ENCODE results near the gene TNFAIP8L1.
A peak's percentile ranks its signal among the peaks of the same experiment; 100 is the strongest.

Gene TNFAIP8L1

DNA sequence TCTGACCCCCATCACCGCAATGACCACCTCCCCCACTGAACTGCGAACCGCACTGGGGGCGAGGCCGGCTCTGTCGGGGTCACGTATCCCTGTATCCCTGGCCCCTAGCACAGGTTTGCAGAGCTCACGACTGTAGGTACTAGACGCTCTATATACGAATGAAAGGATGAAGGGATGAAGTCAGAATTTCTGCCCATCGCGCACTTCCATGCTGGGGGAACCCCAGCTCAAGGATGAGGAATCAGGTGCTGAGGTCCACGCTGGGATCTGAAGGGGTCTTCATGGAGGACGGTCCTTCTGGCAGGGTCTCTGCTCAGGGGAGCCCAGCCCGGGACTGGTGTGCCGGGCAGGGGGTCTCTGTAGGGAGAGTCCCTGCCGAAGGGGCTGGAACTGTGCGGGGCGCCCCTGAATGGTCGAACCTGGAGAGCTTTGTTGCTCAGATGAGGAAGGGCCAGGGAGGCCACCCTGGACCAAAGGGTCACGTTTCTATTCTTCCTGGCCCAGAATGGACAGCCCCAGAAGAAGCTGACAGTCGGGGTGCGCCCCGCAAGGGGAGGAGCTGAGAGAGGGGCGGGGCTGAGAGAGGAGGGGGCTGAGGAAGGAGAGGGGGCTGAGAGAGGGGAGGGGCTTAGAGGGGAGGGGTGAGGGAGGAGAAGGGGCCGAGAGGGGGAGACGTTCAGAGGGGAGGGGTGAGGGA is 41.9 kb upstream of the TNFAIP8L1 start:
- peak overlapping the region; percentile 77 for H3K4me2 ChIP-seq
- no peak overlapping the region; the same call in 1 of the 2 replicates for H3K9ac ChIP-seq
- H3K36me3 ChIP-seq = no peaks in the 10 kb centered on the region
- no peaks in the 10 kb centered on the region for H3K9me3 ChIP-seq
- H3K4me1 ChIP-seq = peaks cover 21% of the 10 kb centered on the region
- H3K4me3 ChIP-seq = peak overlapping the region; percentile 52; the same call in 1 of the 2 replicates
- H4K20me1 ChIP-seq = no peaks in the 10 kb centered on the region
- no peaks in the 10 kb centered on the region for H3K27me3 ChIP-seq
- TF ChIP-seq Cebpa-rat (IDR thresholded peaks at IDR 0.05) = no peak
- H3K27ac ChIP-seq = no peak overlapping the region

DNA sequence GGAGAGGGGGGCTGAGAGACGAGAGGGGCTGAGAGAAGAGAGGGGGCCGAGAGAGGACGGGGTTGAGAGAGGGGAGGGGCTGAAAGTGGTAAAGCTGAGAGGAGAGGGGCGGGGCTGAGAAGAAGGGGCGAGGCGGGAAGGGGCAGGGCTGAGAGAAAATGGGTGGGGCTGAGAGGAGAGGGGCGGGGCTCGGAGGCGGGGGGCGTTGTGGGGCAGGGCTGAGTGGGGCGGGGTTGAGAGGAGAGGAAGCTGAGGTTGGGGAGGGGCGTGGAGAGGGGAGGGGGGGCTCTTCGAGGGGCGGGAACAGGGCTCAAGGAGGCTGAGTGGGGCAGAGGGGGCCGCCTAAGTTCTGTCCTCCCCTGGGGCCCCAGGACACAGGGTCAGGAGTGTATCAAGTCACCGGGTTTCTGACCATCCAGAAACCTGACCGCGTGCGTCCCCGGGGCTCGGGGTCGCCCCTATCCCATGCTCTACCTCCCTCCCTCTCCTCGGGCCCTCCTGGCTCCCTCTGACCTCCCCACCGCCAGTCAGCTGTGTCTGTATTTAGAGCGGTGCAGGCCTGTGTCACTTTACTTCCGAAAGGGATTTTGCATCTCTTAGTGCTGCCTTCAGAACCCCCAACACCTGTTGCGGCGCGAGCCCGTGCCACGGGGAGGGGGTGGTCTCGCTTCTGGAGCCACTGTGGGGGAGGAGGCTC is 41.2 kb upstream of the TNFAIP8L1 start:
- peak overlapping the region; percentile 90 for H3K4me2 ChIP-seq
- H3K36me3 ChIP-seq = no peaks in the 10 kb centered on the region
- peaks cover 15% of the 10 kb centered on the region for H3K4me1 ChIP-seq
- H4K20me1 ChIP-seq = no peaks in the 10 kb centered on the region
- H3K27ac ChIP-seq = peak overlapping the region; percentile 66; the same call in 1 of the 2 replicates
- H3K9me3 ChIP-seq = no peaks in the 10 kb centered on the region
- H3K4me3 ChIP-seq = peak overlapping the region; percentile 65
- no peaks in the 10 kb centered on the region for H3K27me3 ChIP-seq
- peak overlapping the region; percentile 70 for H3K9ac ChIP-seq
- no peak for TF ChIP-seq Cebpa-rat (IDR thresholded peaks at IDR 0.05)

DNA sequence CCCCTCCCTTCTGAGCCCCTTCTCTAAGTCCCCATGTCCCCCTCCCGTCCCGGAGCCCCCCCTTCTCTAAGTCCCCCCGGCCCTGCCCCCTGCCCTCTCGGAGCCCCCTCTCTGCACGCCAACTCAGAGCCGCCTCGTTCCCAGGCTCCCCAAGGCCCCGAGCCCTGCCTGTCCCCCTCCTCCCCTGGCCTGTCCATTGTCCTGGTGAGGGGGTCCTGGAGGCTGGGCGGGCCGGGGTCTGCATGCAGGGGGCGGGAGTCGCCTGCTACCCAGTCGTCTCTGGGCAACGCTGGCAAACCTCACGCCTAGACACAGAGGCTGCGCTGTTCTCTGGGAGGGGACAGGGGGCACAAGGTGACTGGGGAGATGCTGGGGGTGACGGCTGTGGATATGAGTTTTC is 40.6 kb upstream of the TNFAIP8L1 start:
- Histone ChIP-seq H3K27me3 (no peaks in the 10 kb centered on the region), H3K36me3 (no peaks in the 10 kb centered on the region), H3K9me3 (no peaks in the 10 kb centered on the region), H3K9ac (peak overlapping the region; percentile 70; the same call in 1 of the 2 replicates), H3K4me2 (peak overlapping the region; percentile 90), H3K27ac (peak overlapping the region; percentile 66; the same call in 1 of the 2 replicates), H3K4me1 (peaks cover 17% of the 10 kb centered on the region), H4K20me1 (no peaks in the 10 kb centered on the region), H3K4me3 (peak overlapping the region; percentile 65)
- no peak for TF ChIP-seq Cebpa-rat (IDR thresholded peaks at IDR 0.05)

DNA sequence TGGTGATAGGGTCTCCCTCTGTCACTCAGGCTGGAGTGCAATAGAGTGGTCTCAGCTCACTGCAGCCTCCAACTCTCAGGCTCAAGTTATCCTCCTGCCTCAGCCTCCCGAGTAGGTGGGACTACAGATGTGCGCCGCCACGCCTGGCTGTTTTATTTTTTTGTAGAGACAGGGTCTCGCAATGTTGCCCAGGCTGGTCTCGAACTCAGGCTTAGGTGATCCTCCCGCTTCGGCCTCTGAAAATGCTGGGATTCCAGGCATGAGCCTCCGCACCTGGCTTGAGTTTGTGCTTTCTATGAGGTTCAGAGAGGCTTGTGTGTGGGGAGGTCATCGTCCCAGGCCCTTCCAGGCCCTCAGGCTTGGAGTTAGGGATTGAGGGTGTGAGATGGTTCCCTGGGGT is 39.2 kb upstream of the TNFAIP8L1 start:
- H3K36me3 ChIP-seq = no peaks in the 10 kb centered on the region
- no peaks in the 10 kb centered on the region for H3K27me3 ChIP-seq
- no peak overlapping the region for H3K4me3 ChIP-seq
- H3K9me3 ChIP-seq = no peaks in the 10 kb centered on the region
- peaks cover 30% of the 10 kb centered on the region for H3K4me1 ChIP-seq
- H3K9ac ChIP-seq = no peak overlapping the region
- H4K20me1 ChIP-seq = no peaks in the 10 kb centered on the region
- no peak overlapping the region for H3K27ac ChIP-seq
- no peak overlapping the region for H3K4me2 ChIP-seq
- no peak for TF ChIP-seq Cebpa-rat (IDR thresholded peaks at IDR 0.05)

DNA sequence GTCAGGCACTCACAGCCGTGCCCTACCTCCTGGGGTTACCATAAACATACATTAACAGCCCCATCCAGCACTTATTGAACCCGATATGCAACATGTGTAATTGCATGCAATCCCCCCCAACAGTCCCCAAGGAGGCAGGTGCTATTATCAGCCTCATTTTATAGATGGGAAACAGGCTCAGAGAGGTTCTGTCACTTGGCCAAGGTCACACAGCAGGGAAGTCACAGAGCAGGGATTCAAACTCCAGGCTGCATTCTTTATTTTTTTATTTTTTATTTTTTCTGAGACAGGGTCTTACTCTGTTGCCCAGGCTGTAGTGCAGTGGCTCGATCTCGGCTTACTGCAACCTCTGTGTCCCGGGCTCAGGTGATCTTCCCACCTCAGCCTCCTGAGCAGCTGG is 38.4 kb upstream of the TNFAIP8L1 start:
- Histone ChIP-seq H4K20me1 (no peaks in the 10 kb centered on the region), H3K36me3 (no peaks in the 10 kb centered on the region), H3K4me1 (peaks cover 30% of the 10 kb centered on the region), H3K27me3 (no peaks in the 10 kb centered on the region), H3K9me3 (no peaks in the 10 kb centered on the region), H3K4me3 (no peak overlapping the region), H3K4me2 (no peak overlapping the region), H3K27ac (no peak overlapping the region), H3K9ac (no peak overlapping the region)
- TF ChIP-seq Cebpa-rat (IDR thresholded peaks at IDR 0.05) = no peak

DNA sequence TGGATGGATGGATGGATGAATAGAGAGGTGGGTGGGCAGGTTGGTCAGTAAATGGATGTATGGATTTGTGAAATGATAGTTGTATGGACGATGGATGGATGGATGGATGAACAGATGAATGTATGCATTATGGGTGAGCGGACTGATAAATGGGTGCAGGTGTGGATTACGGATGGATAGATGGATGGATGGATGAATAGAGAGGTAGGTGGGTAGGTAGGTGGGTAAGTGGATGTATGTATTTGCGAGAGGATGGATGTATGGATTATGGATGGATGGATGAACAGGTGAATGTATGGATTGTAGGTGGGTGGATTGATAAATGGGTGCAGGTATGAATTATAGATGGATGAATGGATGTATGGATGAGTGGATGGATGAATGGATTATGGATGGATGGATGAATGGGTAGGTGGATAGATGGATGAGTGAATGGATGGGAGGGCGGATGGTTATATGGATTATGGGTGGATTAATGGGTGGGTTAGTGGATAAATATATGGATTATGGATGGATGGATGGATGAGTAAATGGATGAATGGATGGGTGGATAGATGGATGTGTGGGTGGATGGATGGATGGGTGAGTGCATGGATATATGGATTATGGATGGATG is 37.0 kb upstream of the TNFAIP8L1 start:
- Histone ChIP-seq H3K4me3 (no peak overlapping the region), H3K9ac (no peak overlapping the region), H3K9me3 (no peaks in the 10 kb centered on the region), H3K4me1 (peaks cover 34% of the 10 kb centered on the region), H3K36me3 (no peaks in the 10 kb centered on the region), H3K27me3 (no peaks in the 10 kb centered on the region), H3K27ac (no peak overlapping the region), H4K20me1 (no peaks in the 10 kb centered on the region), H3K4me2 (no peak overlapping the region)
- no peak for TF ChIP-seq Cebpa-rat (IDR thresholded peaks at IDR 0.05)

DNA sequence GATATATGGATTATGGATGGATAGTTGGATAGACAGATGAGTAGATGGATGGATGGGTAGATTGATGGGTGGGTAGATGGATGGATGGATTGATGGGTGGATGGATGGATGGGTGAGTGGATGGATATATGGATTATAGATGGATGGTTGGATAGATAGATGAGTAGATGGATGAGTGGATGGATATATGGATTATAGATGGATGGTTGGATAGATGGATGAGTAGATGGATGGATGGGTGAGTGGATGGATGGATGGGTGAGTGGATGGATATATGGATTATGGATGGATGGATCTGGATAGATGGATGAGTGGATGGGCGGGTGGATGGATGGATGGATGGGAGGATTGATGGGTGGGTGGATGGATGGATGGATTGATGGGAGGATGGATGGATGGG is 36.4 kb upstream of the TNFAIP8L1 start:
- Histone ChIP-seq H3K36me3 (no peaks in the 10 kb centered on the region), H4K20me1 (no peaks in the 10 kb centered on the region), H3K4me2 (no peak overlapping the region), H3K4me1 (peaks cover 31% of the 10 kb centered on the region), H3K9me3 (no peaks in the 10 kb centered on the region), H3K27me3 (no peaks in the 10 kb centered on the region), H3K4me3 (no peak overlapping the region), H3K27ac (no peak overlapping the region), H3K9ac (no peak overlapping the region)
- no peak for TF ChIP-seq Cebpa-rat (IDR thresholded peaks at IDR 0.05)

DNA sequence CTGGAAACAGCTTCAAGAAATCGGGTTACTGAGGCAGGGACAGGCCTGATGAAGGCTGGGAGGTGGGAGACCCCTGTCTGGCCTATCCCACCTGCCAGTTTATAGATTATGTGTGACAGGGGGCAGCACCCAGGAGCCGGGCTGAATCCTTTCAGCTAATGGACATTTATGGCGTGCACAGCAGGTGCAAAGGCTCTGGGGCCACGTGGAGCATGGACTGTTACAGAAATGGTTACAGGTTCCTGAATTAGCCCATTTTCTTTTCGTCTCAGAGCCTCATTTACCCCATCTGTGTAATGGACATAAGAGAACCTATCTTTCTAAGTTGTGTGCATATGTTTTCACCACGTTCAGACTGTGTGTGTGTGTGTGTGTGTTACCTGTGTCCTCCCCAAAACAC is 34.4 kb upstream of the TNFAIP8L1 start:
- Histone ChIP-seq H3K27ac (no peak overlapping the region), H3K36me3 (no peaks in the 10 kb centered on the region), H4K20me1 (no peaks in the 10 kb centered on the region), H3K4me1 (peaks cover 38% of the 10 kb centered on the region), H3K9me3 (no peaks in the 10 kb centered on the region), H3K4me3 (no peak overlapping the region), H3K27me3 (no peaks in the 10 kb centered on the region), H3K9ac (no peak overlapping the region), H3K4me2 (peak overlapping the region; percentile 33; the same call in 1 of the 2 replicates)
- no peak for TF ChIP-seq Cebpa-rat (IDR thresholded peaks at IDR 0.05)

DNA sequence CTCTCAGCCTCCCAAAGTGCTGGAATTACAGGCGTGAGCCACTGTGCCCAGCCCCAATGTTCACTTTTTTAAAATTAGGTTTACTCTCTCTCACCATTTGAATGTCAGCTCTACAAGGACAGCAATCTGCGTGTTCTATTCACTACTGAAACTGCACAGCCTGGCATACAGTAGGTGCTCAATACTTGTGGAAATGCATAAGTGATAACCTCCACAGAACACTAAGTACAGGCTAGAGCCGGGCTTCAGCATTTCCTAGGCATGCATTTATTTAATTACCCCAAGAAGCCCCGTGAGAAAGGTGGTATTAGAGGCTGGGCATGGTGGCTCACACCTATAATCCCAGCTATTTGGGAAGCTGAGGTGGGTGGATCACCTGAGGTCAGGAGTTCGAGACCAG is 33.1 kb upstream of the TNFAIP8L1 start:
- no peak overlapping the region for H3K4me2 ChIP-seq
- H3K9me3 ChIP-seq = no peaks in the 10 kb centered on the region
- H3K36me3 ChIP-seq = no peaks in the 10 kb centered on the region
- peaks cover 51% of the 10 kb centered on the region for H3K4me1 ChIP-seq
- no peak overlapping the region for H3K9ac ChIP-seq
- no peak for TF ChIP-seq Cebpa-rat (IDR thresholded peaks at IDR 0.05)
- no peak overlapping the region for H3K4me3 ChIP-seq
- H3K27ac ChIP-seq = no peak overlapping the region
- H4K20me1 ChIP-seq = no peaks in the 10 kb centered on the region
- no peaks in the 10 kb centered on the region for H3K27me3 ChIP-seq
